Measurements from ENCODE around the gene PITPNB. TPM values are rescaled to one million over a fixed set of nuclear protein-coding genes. Genes with fewer than 3 reads are reported as not detected.
A peak's percentile ranks its signal among the peaks of the same experiment; 100 is the strongest.

The PITPNB gene
- total RNA-seq, 2 donors from 2014 or later: 83.4 to 105 TPM

- no peaks in the 10 kb centered on the region for H3K9me3 Mint-ChIP-seq
- peak overlapping the region in 1 of 2 donors; percentile 22 for H3K27ac Mint-ChIP-seq
- no peaks in the 10 kb centered on the region for H3K36me3 Mint-ChIP-seq
- ATAC-seq (no peak), DNase-seq (ENCODE audit: low spot score in 2 of 2) (no peak)
Observed at GRCh38 chr22:27810609-27811151, 108.4 kb downstream of the PITPNB start.

DNA sequence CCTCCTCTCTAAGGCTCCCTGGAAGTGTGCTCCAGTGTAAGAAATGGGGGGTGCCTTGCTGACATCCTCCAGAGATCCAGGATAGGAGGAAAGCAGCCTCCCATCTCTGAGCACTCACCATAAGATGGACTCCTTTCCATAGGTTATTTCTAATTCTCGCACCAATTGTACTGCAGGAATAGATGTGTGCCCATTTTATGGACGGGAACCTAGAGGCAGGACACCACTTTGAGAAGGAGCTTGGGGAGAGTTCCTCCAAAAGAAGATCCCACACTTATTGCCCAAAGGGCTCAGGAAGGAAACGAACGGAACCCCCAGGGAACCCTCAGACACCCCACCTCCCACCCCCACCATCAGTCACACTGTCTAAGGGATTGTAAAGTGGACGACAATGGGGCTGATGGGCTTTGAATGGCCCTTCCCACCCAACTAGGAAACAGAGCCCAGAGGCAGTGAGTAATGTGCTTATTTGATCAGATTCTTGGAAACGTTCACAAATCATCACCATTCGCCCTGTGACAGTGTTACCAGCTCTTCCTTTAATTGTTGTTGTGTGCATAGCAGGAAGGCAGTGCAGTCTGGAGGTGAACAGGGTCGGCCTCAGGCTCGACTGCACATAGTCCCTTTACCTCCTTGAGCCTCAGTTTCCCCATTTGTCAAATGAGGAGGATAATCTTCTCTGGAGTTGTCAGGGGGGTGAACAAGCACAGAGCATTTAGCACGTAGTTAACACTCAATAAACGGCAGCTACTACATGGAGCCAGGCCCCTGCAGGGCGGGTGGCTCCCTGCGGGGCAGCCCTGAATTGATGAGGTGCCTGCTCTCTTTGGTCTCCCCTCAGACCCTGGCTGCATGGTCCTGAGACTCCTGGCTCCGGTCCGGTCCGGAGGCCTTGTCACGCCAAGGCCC is 109.1 kb downstream of the PITPNB start:
- H3K9me3 Mint-ChIP-seq: no peaks in the 10 kb centered on the region
- H3K27ac Mint-ChIP-seq: no peak overlapping the region
- DNase-seq (ENCODE audit: low spot score in 2 of 2): no peak
- ATAC-seq: no peak
- no peaks in the 10 kb centered on the region for H3K36me3 Mint-ChIP-seq

GRCh38 chr22:27809226-27809603 is 109.8 kb downstream of the PITPNB start:
- no peak for ATAC-seq
- H3K36me3 Mint-ChIP-seq: no peaks in the 10 kb centered on the region

GRCh38 chr22:27808451-27809225 is 110.4 kb downstream of the PITPNB start:
- DNase-seq (ENCODE audit: low spot score in 2 of 2): no peak
- no peak overlapping the region for H3K27ac Mint-ChIP-seq
- no peaks in the 10 kb centered on the region for H3K36me3 Mint-ChIP-seq
- no peak for ATAC-seq
- no peaks in the 10 kb centered on the region for H3K9me3 Mint-ChIP-seq

More at GRCh38 chr22:27809226-27809603, 109.8 kb downstream of the PITPNB start:
- Mint-ChIP-seq H3K27ac (no peak overlapping the region), H3K9me3 (no peaks in the 10 kb centered on the region)
- no peak for DNase-seq (ENCODE audit: low spot score in 2 of 2)

DNA sequence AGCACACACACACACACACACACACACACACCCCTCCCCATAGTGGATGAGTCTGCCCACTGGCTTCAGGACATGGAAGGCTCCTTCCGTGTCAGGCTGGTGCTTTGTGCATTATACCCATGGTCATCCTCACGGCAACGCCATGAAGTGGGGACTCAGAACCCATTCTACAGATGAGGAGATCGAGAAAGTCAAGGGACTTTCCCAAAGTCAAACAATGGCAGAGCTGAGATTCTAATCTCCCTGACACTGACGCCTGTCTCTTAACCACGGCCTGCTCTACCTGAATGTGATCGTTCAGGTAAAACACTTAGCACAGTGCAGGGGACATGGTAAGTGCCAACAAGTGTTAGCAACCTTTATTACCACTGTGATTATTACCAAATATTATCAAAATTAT is 113.2 kb downstream of the PITPNB start:
- ATAC-seq (no peak), DNase-seq (ENCODE audit: low spot score in 2 of 2) (no peak)
- no peaks in the 10 kb centered on the region for H3K36me3 Mint-ChIP-seq
- no peaks in the 10 kb centered on the region for H3K9me3 Mint-ChIP-seq
- no peak overlapping the region for H3K27ac Mint-ChIP-seq

DNA sequence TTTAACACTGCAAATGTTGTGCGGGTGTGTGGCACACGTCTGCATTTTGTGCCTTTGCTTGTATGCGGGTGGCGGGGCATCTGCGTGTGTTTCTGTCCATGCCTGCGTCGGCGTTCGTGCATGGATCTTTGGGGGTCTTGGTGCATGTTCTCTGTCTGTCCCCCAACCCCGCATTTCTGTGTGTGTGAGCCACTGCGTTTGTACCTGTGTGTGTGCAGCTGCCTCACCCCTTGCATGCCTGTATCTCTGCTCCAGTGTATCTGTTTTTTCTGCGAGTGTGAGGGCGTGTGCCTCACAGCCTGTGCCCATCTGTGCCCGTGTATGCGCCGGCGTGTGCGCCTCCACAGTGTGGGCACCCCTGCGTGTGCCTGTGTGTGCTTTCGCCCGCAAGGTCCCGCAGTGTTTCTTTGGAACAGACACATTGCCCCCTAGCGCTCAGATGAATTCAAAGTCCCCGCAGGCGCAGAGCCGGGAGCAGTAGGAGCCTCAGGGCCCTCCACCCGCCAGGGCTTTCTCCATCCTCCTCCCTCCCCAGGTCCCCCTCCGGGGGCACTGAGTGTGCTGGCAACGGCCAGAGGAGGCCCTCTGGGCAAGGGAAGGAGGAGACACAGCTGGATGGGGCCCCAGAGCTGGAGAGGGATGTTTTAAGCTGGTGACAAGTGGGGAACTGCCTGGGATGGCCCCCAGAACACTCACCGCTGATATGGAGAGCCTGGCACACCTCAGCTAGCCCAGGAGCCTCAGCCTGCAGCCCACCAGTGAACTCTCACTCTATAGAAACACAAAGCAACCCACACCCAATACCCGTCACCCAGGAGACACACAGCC is 114.4 kb downstream of the PITPNB start:
- peak in 1 of 2 donors; percentile 62 for DNase-seq (ENCODE audit: low spot score in 2 of 2)
- peak; percentile 52 to 61 for ATAC-seq
- Mint-ChIP-seq H3K36me3 (no peaks in the 10 kb centered on the region), H3K27ac (no peak overlapping the region), H3K9me3 (no peaks in the 10 kb centered on the region)

DNA sequence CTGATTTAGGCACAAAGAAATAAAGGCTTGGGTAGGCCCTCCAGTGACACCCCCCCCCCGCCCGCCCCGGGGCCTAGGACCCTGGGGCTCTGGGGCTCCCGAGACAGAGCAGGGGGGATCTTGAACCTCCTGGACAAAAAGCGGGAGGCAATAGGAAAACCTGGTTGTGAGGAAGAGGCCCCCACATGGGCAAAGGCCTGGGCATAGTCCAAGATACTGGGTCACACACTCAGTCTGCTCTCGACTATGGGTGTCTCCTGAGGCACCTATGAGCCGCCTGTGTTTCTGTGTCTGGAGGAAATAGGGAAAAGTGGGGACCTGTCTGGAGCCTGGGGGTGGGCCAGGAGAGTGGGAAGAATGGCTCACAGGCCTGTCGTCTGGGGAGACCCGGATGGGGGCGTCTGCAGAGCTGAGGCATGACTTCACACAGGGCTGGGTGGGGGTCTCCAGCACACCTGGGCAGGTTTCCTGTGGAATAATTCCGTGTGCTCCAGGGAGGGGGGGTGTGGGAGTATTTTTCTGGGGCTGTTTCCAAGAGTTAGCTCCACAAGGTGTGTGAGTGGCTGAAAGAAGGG is 115.1 kb downstream of the PITPNB start:
- DNase-seq (ENCODE audit: low spot score in 2 of 2) (no peak), ATAC-seq (no peak)
- Mint-ChIP-seq H3K9me3 (no peaks in the 10 kb centered on the region), H3K36me3 (no peaks in the 10 kb centered on the region), H3K27ac (no peak overlapping the region)

- no peaks in the 10 kb centered on the region for H3K9me3 Mint-ChIP-seq
- DNase-seq (ENCODE audit: low spot score in 2 of 2): no peak
- no peak overlapping the region for H3K27ac Mint-ChIP-seq
Observed at GRCh38 chr22:27802346-27803073, 116.5 kb downstream of the PITPNB start.

More at GRCh38 chr22:27802346-27803073, 116.5 kb downstream of the PITPNB start:
- H3K36me3 Mint-ChIP-seq: no peaks in the 10 kb centered on the region
- no peak for ATAC-seq

Other genes starting within 250 kb of the PITPNB start
- gene MN1, start 117.5 kb downstream of the PITPNB start, total RNA-seq: under 1 TPM; 0.14 to 0.16 TPM

Measured in activated naive CD4-positive, alpha-beta T cell treated with anti-CD3 and anti-CD28 coated beads, Interleukin-2, amount 50 U/mL, for 72 hours (primary cell).